ENCODE results near the gene UFD1.

GRCh38 chr22:19517171-19517500 is 38.1 kb upstream of the UFD1 start:
- TF ChIP-seq POLR2A (IDR thresholded peaks at IDR 0.05), result no peak
- TF ChIP-seq CTCF (IDR thresholded peaks at IDR 0.05), result no peak
